OCI-LY7 (cell line): Measurements from ENCODE around the gene SLIT3. TPM values are rescaled to one million over a fixed set of nuclear protein-coding genes. Genes with fewer than 3 reads are reported as not detected.

Source experiments
- BruUV-seq: library from RNA; stranded (reverse); fragments of 400-500 nt; replicated peaks from 2 replicates; lab custom pipeline; 2021; lab: Mats Ljungman, UMichigan
- CTCF ChIA-PET: fragments of 300-600 bp; sonication (Branson Sonifier 250); formaldehyde crosslinking; loops from one replicate; lab custom pipeline; 2022; ENCODE audit warnings: antibody characterized with exemption; ENCODE audit not compliant: unreplicated experiment; lab: Charles Lee
- POLR2A ChIA-PET: fragments of 300-600 bp; sonication (Branson Sonifier 250); formaldehyde crosslinking; loops from one replicate; lab custom pipeline; 2022; ENCODE audit warnings: antibody characterized with exemption; lab: Charles Lee
- DNase-seq: peaks from one replicate; pipeline ENCODE4 v3.0.0-alpha.2; 2015; ENCODE audit warnings: low spot score
- H2AFZ ChIP-seq: fragments of 200-600 bp; sonication (generic), shearing (Covaris generic); 2 replicates; pipeline ENCODE4 v1.6.1; 2014; ENCODE audit warnings: mild to moderate bottlenecking, antibody characterized with exemption, low read length, moderate library complexity
- H3K27ac ChIP-seq: fragments of 200-600 bp; sonication (generic); 2 replicates; pipeline ENCODE4 v1.5.1; 2014; ENCODE audit warnings: mixed run types, low read depth, mild to moderate bottlenecking, moderate library complexity, low read length, inconsistent platforms; ENCODE audit not compliant: poor library complexity, severe bottlenecking
- H3K36me3 ChIP-seq: fragments of 200-600 bp; sonication (generic); 2 replicates; pipeline ENCODE4 v1.6.1; 2014; ENCODE audit warnings: mild to moderate bottlenecking, antibody characterized with exemption, low read length, moderate library complexity, mixed read lengths; ENCODE audit not compliant: insufficient read depth
- H3K4me1 ChIP-seq: fragments of 200-600 bp; sonication (generic); 2 replicates; pipeline ENCODE4 v1.5.1; 2014; ENCODE audit warnings: mild to moderate bottlenecking, low read length; ENCODE audit not compliant: insufficient read depth, poor library complexity, severe bottlenecking
- H3K4me2 ChIP-seq: fragments of 200-600 bp; sonication (generic); 2 replicates; pipeline ENCODE4 v1.6.1; 2014; ENCODE audit warnings: mild to moderate bottlenecking, low read length
- H3K4me3 ChIP-seq: fragments of 200-600 bp; sonication (generic); 2 replicates; pipeline ENCODE4 v1.5.1; 2014; ENCODE audit warnings: mild to moderate bottlenecking, low read depth, low read length; ENCODE audit not compliant: poor library complexity, severe bottlenecking
- H3K79me2 ChIP-seq: fragments of 200-600 bp; sonication (generic); 2 replicates; pipeline ENCODE4 v1.6.1; 2016; ENCODE audit warnings: low read depth, mild to moderate bottlenecking, low read length, moderate library complexity, mixed read lengths; ENCODE audit not compliant: insufficient read depth
- H3K9me2 ChIP-seq: fragments of 200-600 bp; sonication (generic); 2 replicates; pipeline ENCODE4 v1.6.1; 2016; ENCODE audit warnings: mild to moderate bottlenecking, low read length, mixed read lengths; ENCODE audit not compliant: insufficient read depth
- H3K9me3 ChIP-seq: fragments of 200-600 bp; sonication (generic); 2 replicates; pipeline ENCODE4 v1.6.1; 2014; ENCODE audit warnings: mild to moderate bottlenecking, mixed run types, low read length, mixed read lengths
- H4K20me1 ChIP-seq: fragments of 200-600 bp; sonication (generic); 2 replicates; pipeline ENCODE4 v1.6.1; 2014; ENCODE audit warnings: mild to moderate bottlenecking, antibody characterized with exemption, low read length, moderate library complexity, mixed read lengths; ENCODE audit not compliant: insufficient read depth
- EZH2phosphoT487 ChIP-seq: fragments of 200-600 bp; sonication (generic); IDR thresholded peaks from 2 replicates; pipeline ENCODE4 v1.6.1; 2018; ENCODE audit warnings: low read depth, borderline replicate concordance, mild to moderate bottlenecking, mixed run types, antibody characterized with exemption, low read length, moderate library complexity, mixed read lengths
- intact Hi-C: fragments of 100-400 bp; cut with micrococcal nuclease; formaldehyde crosslinking; loops from one replicate; pipeline ENCODE4 v1.10.0; 2022; ENCODE audit not compliant: unreplicated experiment
- total RNA-seq, 2 experiments: library from RNA; depleted of rRNA in 1 of 2; stranded (reverse); fragments of >200 nt in 1 of 2; shearing (Covaris generic) in 1 of 2; gene quantifications; 2 replicates each; pipeline ENCODE4 v1.2.3, GENCODE V29; 2014 to 2022
- TF ChIP-seq, protein P1 (sequence below): fragments of 200-600 bp; sonication (generic); conservative IDR thresholded peaks from 2 replicates; pipeline ENCODE4 v1.5.1; 2014; ENCODE audit warnings: mild to moderate bottlenecking, antibody characterized with exemption, low read length, moderate library complexity, mixed read lengths

Gene SLIT3
- total RNA-seq, 2 experiments from 2014 or later: not detected

DNA sequence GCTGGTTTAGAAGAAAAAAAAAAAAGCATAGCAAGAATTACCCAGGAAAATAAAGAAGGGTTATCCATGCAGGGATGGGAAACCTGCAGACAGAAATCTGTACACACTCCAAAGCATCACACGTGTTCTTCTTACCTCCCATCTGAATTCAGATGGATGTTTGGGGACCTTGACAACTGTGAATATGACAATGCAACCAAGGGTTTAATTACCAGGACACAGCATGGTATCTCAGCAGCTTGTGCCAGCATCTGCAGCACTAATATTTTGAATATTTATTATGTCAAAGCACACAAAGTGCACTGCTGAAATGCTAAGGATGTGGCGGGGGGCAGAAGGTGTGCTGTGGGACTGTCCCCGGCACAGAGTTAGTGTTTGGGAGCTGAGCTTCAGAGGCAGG, 47.9 kb downstream of the SLIT3 start:
- Histone ChIP-seq H3K36me3 (no peaks in the 10 kb centered on the region), H2AFZ (no peak overlapping the region), H3K4me2 (no peak overlapping the region), H3K79me2 (no peaks in the 10 kb centered on the region), H3K4me3 (no peak overlapping the region), H4K20me1 (no peaks in the 10 kb centered on the region), H3K9me2 (no peaks in the 10 kb centered on the region), H3K9me3 (no peaks in the 10 kb centered on the region), H3K27ac (no peak overlapping the region), H3K4me1 (no peaks in the 10 kb centered on the region)
- intact Hi-C loops: no loop called here
- ChIA-PET POLR2A (no interaction called here), CTCF (no interaction called here)
- no TSS peak for BruUV-seq
- TF ChIP-seq, protein P1, sequence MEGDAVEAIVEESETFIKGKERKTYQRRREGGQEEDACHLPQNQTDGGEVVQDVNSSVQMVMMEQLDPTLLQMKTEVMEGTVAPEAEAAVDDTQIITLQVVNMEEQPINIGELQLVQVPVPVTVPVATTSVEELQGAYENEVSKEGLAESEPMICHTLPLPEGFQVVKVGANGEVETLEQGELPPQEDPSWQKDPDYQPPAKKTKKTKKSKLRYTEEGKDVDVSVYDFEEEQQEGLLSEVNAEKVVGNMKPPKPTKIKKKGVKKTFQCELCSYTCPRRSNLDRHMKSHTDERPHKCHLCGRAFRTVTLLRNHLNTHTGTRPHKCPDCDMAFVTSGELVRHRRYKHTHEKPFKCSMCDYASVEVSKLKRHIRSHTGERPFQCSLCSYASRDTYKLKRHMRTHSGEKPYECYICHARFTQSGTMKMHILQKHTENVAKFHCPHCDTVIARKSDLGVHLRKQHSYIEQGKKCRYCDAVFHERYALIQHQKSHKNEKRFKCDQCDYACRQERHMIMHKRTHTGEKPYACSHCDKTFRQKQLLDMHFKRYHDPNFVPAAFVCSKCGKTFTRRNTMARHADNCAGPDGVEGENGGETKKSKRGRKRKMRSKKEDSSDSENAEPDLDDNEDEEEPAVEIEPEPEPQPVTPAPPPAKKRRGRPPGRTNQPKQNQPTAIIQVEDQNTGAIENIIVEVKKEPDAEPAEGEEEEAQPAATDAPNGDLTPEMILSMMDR: no peak
- no peak for TF ChIP-seq EZH2phosphoT487
- no peak for DNase-seq

DNA sequence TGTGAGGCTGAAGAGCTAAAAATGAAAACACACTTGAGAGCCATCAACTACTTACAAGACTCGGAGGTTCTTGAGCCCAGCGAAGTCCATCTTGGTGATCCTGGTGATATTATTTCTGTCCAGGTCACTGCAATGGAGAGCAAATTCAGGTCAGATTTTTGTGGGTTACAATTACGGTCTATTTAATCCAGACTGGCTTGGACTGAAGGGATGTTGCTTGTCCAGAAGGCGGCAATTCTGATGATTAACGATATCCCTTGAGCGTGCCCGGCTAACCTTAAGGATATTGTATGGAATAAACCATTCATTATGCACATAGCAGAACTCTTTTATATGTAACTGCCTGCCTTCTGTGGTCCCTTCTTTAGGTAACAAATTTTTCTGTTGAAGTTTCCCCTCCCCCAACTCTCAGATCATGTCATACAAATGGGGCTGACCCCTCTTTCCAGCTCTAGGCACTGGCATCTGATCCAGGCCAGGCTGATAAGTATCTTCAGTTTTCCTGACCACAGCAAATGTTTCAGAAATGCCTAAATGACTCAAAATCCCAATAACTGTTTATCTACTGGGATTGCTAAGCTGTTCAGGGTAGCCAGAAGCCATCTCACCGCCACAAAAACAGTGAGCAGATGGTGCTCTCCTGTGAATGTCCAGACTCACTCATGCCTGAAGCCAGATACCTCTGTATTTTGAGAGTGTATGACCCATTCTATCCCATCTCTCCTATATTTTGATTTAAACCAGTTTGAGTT, 49.4 kb downstream of the SLIT3 start:
- Histone ChIP-seq H3K4me1 (no peaks in the 10 kb centered on the region), H3K4me2 (no peak overlapping the region), H3K9me3 (no peaks in the 10 kb centered on the region), H3K79me2 (no peaks in the 10 kb centered on the region), H4K20me1 (no peaks in the 10 kb centered on the region), H3K36me3 (no peaks in the 10 kb centered on the region), H3K27ac (no peak overlapping the region), H2AFZ (no peak overlapping the region), H3K4me3 (no peak overlapping the region), H3K9me2 (no peaks in the 10 kb centered on the region)
- ChIA-PET POLR2A (no interaction called here), CTCF (no interaction called here)
- intact Hi-C loops: no loop called here
- DNase-seq: no peak
- no TSS peak for BruUV-seq
- TF ChIP-seq, protein P1: no peak
- no peak for TF ChIP-seq EZH2phosphoT487

GRCh38 chr5:169250887-169251286, 50.1 kb downstream of the SLIT3 start:
- Histone ChIP-seq H3K27ac (no peak overlapping the region), H3K79me2 (no peaks in the 10 kb centered on the region), H3K9me3 (no peaks in the 10 kb centered on the region), H3K36me3 (no peaks in the 10 kb centered on the region), H3K9me2 (no peaks in the 10 kb centered on the region), H3K4me2 (no peak overlapping the region), H3K4me3 (no peak overlapping the region), H3K4me1 (no peaks in the 10 kb centered on the region), H4K20me1 (no peaks in the 10 kb centered on the region), H2AFZ (no peak overlapping the region)
- intact Hi-C loops: no loop called here
- ChIA-PET CTCF (no interaction called here), POLR2A (no interaction called here)
- no TSS peak for BruUV-seq
- DNase-seq: no peak
- TF ChIP-seq, protein P1: no peak
- TF ChIP-seq EZH2phosphoT487: no peak
